K562 (cell line): Measurements from ENCODE around the gene PGGHG. TPM values are rescaled to one million over a fixed set of nuclear protein-coding genes. Genes with fewer than 3 reads are reported as not detected.

Source experiments
- KDM1A ChIP-seq, 2 experiments: fragments of 450-650 bp; IDR thresholded peaks; 2 replicates each; pipeline ENCODE4 v1.6.1; 2016; ENCODE audit warnings: mild to moderate bottlenecking in 2 of 2
- polyA plus RNA-seq, 8 experiments: library from polyadenylated mRNA; depleted of rRNA in 4 of 8; stranded (reverse) in 5 of 8; unstranded in 3 of 8; fragments of >200 nt; fragmentation: Nextera tagmentation in 2 of 8; fragmentation: Illumina TruSeq in 1 of 8; extraction: Ambion mirVana in 2 of 8; extraction: Trizol in 1 of 8; gene quantifications; 2 replicates each; pipeline versions ENCODE4 v1.2.1 to v1.2.3, GENCODE V29; 2011 to 2014; ENCODE audit warnings: inconsistent platforms in 1 of 8, missing spikeins in 1 of 8
- total RNA-seq, 7 experiments: library from RNA; depleted of rRNA in 6 of 7; stranded (reverse); fragments of >200 nt in 6 of 7; fragmentation: Illumina TruSeq in 2 of 7; extraction: Trizol in 2 of 7; gene quantifications; 2 replicates each; pipeline versions ENCODE4 v1.2.1 to v1.2.3, GENCODE V29; 2011 to 2021; ENCODE audit warnings: low replicate concordance in 1 of 7
- TF ChIP-seq, protein P1 (sequence below), 3 experiments: fragments of 200-800 bp in 1 of 3; fragments of 250-450 bp in 1 of 3; fragments of 450-650 bp in 1 of 3; sonication (Bioruptor Pico) in 1 of 3; sonication (Bioruptor generic) in 1 of 3; formaldehyde crosslinking in 1 of 3; IDR thresholded peaks; 2 replicates each; pipeline versions ENCODE4 v1.6.1 to v1.8.0; 2016 to 2022; ENCODE audit warnings: mild to moderate bottlenecking in 2 of 3, missing genetic modification characterization in 2 of 3, missing compliant biosample characterization in 1 of 3, moderate library complexity in 1 of 3

The PGGHG gene
- total and polyA plus RNA-seq, 9 of the 15 experiments (the other 6 are each of a cell fraction or from before 2014, with no cell fraction given): 0.38 to 85.1 (median 18.1) TPM

DNA sequence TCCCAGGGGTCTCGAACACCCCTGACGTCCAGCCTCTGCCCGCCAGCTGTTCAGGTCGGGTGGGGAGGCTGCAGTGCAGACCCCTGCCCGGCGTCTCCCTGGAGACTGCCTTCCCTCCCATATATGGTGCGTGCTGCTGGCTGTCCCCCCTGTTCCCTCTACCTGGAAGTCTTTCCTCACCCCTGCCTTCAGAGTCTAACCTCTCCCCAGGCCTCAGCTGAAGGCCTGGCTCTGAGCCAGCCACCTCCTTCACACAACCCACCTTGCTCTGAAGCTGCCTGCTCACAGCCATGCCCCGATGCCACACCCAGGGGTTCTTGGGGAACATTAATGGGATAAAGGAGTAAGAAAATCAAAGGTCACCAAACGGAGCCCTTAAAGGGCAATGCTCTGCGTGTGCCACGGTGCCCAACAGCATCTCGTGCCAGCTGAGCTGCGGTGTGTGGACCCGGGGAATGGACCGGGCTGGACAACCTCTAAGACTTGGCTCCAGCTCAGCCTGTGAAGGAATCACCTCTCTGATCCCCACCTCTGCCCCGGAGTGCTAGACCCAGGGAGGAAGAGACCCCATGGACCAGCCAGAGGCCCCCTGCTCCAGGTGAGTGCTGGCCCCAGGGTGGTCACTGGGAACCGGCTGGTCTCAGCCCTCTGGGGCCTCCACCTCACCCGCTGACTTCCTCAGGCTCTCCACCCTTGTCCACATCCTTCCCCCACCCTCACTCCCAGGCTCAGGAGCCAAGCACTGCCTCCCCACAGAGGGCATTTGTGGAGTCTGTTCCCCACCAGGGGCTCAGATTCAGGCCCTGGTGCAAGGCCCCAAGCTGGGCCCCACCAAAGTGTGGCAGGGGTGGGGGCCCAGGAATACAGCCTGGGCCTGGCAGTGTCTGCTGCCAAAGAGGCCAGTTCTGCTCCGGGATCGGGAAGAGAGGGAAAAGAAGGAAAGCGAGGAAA is 10.7 kb upstream of the PGGHG start, which contains the start of gene NLRP6 (continued):
- TF ChIP-seq, protein P1, sequence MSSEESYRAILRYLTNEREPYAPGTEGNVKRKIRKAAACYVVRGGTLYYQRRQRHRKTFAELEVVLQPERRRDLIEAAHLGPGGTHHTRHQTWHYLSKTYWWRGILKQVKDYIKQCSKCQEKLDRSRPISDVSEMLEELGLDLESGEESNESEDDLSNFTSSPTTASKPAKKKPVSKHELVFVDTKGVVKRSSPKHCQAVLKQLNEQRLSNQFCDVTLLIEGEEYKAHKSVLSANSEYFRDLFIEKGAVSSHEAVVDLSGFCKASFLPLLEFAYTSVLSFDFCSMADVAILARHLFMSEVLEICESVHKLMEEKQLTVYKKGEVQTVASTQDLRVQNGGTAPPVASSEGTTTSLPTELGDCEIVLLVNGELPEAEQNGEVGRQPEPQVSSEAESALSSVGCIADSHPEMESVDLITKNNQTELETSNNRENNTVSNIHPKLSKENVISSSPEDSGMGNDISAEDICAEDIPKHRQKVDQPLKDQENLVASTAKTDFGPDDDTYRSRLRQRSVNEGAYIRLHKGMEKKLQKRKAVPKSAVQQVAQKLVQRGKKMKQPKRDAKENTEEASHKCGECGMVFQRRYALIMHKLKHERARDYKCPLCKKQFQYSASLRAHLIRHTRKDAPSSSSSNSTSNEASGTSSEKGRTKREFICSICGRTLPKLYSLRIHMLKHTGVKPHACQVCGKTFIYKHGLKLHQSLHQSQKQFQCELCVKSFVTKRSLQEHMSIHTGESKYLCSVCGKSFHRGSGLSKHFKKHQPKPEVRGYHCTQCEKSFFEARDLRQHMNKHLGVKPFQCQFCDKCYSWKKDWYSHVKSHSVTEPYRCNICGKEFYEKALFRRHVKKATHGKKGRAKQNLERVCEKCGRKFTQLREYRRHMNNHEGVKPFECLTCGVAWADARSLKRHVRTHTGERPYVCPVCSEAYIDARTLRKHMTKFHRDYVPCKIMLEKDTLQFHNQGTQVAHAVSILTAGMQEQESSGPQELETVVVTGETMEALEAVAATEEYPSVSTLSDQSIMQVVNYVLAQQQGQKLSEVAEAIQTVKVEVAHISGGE (CRISPR knock-in tag; IDR thresholded peaks at IDR 0.05): no peak
- TF ChIP-seq KDM1A (IDR thresholded peaks at IDR 0.05): no peak
- TF ChIP-seq, all 486 proteins: peak for 13
